GM12875 (cell line): Measurements from ENCODE around the gene GASK1A.

Source experiments
- H3K4me3 ChIP-seq: one replicate; pipeline ENCODE4 v1.5.1; 2011; ENCODE audit warnings: low read depth, low read length, control low read depth
- CTCF ChIP-seq: IDR thresholded peaks from 2 replicates; pipeline ENCODE4 v1.5.1; 2011; ENCODE audit warnings: low read depth, mild to moderate bottlenecking, control low read depth, inconsistent platforms, low read length, moderate library complexity, borderline replicate concordance; ENCODE audit not compliant: insufficient read depth

The GASK1A gene

GRCh38 chr3:43076857-43077256 lies 97.7 kb downstream of the GASK1A start:
- TF ChIP-seq CTCF: no peak
- no peak overlapping the region for H3K4me3 ChIP-seq

GRCh38 chr3:43077261-43077660 lies 98.2 kb downstream of the GASK1A start:
- H3K4me3 ChIP-seq: no peak overlapping the region
- no peak for TF ChIP-seq CTCF

GRCh38 chr3:43077707-43078106 lies 98.6 kb downstream of the GASK1A start:
- no peak for TF ChIP-seq CTCF

GRCh38 chr3:43079536-43080332 lies 100.6 kb downstream of the GASK1A start:
- TF ChIP-seq CTCF: no peak
- H3K4me3 ChIP-seq: no peak overlapping the region

More at GRCh38 chr3:43077707-43078106, 98.6 kb downstream of the GASK1A start:
- H3K4me3 ChIP-seq: no peak overlapping the region

DNA sequence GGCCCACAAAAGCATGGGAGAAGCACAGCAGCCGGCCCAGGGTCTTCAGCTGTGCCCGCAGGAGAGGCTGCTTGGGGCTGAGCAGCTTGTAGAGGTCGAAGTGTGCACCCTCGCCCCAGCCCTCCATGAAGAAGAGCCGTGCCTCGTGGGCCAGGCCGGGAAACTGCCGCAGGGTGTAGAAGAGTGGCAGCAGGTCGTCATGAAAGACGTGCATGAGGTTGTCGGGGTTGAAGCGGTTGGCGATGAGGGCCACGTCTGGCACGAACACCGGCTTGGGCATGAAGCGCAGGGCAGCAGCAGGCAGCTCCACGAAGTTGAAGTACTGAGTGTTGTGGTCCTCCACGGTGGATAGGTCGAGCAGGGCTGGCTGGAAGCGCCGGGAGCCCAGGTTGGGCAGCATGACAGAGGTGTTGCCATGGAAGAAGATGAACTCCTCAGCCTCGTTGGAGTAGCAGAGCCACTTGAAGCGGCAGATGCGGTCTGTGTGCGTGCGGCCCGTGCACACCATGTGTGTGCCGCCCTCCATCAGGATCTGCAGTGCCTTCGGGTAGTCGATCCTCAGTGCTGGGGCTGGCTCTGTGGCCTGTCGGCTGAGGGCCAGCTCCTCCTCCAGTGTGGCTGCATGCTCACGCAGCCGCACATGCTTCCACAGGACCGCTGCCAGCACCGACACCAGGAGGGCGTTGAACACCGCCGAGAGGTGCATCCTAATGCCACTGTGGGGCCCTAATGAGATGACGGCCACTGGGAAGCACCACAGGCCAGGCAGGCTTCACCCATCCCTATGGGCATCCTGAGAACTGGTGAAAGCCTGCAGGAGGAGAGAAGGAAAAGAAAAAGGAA lies 101.8 kb downstream of the GASK1A start:
- TF ChIP-seq CTCF: no peak
- H3K4me3 ChIP-seq: no peak overlapping the region

GRCh38 chr3:43081796-43082195 lies 102.7 kb downstream of the GASK1A start:
- TF ChIP-seq CTCF: no peak
- no peak overlapping the region for H3K4me3 ChIP-seq
